Neural crest cell (in vitro differentiated cells): ENCODE data around the gene PRKCQ. TPM values are rescaled to one million over a fixed set of nuclear protein-coding genes. Genes with fewer than 3 reads are reported as not detected.

ENCODE experiments used
- DNase-seq: peaks from one replicate; pipeline ENCODE4 v3.0.0; 2021; ENCODE audit warnings: low read depth, mixed read lengths, low spot score
- H3K27ac Mint-ChIP-seq: one replicate; pipeline ENCODE4 v1.8.0; 2021; ENCODE audit warnings: mild to moderate bottlenecking, mixed read lengths; ENCODE audit not compliant: unreplicated experiment
- H3K27me3 Mint-ChIP-seq: 2 replicates; pipeline ENCODE4 v1.8.0; 2021; ENCODE audit warnings: low read depth, mild to moderate bottlenecking, mixed read lengths
- H3K36me3 Mint-ChIP-seq: 2 replicates; pipeline ENCODE4 v1.8.0; 2021; ENCODE audit warnings: low read depth, mild to moderate bottlenecking, mixed read lengths
- H3K4me1 Mint-ChIP-seq: 2 replicates; pipeline ENCODE4 v1.8.0; 2021; ENCODE audit warnings: mixed read lengths
- H3K4me3 Mint-ChIP-seq: one replicate; pipeline ENCODE4 v1.8.0; 2021; ENCODE audit warnings: mild to moderate bottlenecking, mixed read lengths
- H3K9me3 Mint-ChIP-seq: 2 replicates; pipeline ENCODE4 v1.8.0; 2021; ENCODE audit warnings: mixed read lengths
- CTCF ChIP-seq: fragments of 200-600 bp; sonication (generic); conservative IDR thresholded peaks from 2 replicates; pipeline ENCODE4 v1.5.0; 2021; ENCODE audit warnings: antibody characterized with exemption, mild to moderate bottlenecking
- total RNA-seq: library from RNA; stranded (reverse); gene quantifications from 2 replicates; pipeline ENCODE4 v1.2.1, GENCODE V29; 2021

PRKCQ gene
- total RNA-seq, 1 donor from 2014 or later, result 3.2 TPM

GRCh38 chr10:6390213-6390845 lies 189.7 kb downstream of the PRKCQ start:
- Mint-ChIP-seq H3K4me1 (no peaks in the 10 kb centered on the region), H3K36me3 (no peaks in the 10 kb centered on the region), H3K4me3 (no peak overlapping the region), H3K9me3 (peaks cover 10% of the 10 kb centered on the region), H3K27ac (no peak overlapping the region), H3K27me3 (no peaks in the 10 kb centered on the region)
- TF ChIP-seq CTCF, result no peak
- no peak for DNase-seq

- H3K36me3 Mint-ChIP-seq, result no peaks in the 10 kb centered on the region
- H3K9me3 Mint-ChIP-seq, result peaks cover 10% of the 10 kb centered on the region
- H3K27ac Mint-ChIP-seq, result no peak overlapping the region
Observed at GRCh38 chr10:6388261-6388893, 191.7 kb downstream of the PRKCQ start.

GRCh38 chr10:6386960-6387359 lies 193.1 kb downstream of the PRKCQ start:
- no peaks in the 10 kb centered on the region for H3K4me1 Mint-ChIP-seq
- no peak overlapping the region for H3K27ac Mint-ChIP-seq
- DNase-seq, result no peak
- TF ChIP-seq CTCF, result no peak
- no peaks in the 10 kb centered on the region for H3K36me3 Mint-ChIP-seq
- H3K9me3 Mint-ChIP-seq, result peaks cover 10% of the 10 kb centered on the region
- H3K27me3 Mint-ChIP-seq, result no peaks in the 10 kb centered on the region
- H3K4me3 Mint-ChIP-seq, result no peak overlapping the region

More at GRCh38 chr10:6388261-6388893, 191.7 kb downstream of the PRKCQ start:
- no peak for DNase-seq
- Mint-ChIP-seq H3K4me3 (no peak overlapping the region), H3K4me1 (no peaks in the 10 kb centered on the region), H3K27me3 (no peaks in the 10 kb centered on the region)
- no peak for TF ChIP-seq CTCF

GRCh38 chr10:6386346-6386745 lies 193.7 kb downstream of the PRKCQ start:
- TF ChIP-seq CTCF, result no peak
- Mint-ChIP-seq H3K36me3 (no peaks in the 10 kb centered on the region), H3K4me3 (no peak overlapping the region), H3K4me1 (no peaks in the 10 kb centered on the region), H3K9me3 (peaks cover 10% of the 10 kb centered on the region), H3K27me3 (no peaks in the 10 kb centered on the region), H3K27ac (no peak overlapping the region)
- DNase-seq, result no peak

GRCh38 chr10:6385665-6386064 lies 194.4 kb downstream of the PRKCQ start:
- no peak for DNase-seq
- no peak overlapping the region for H3K4me3 Mint-ChIP-seq
- H3K4me1 Mint-ChIP-seq, result no peaks in the 10 kb centered on the region
- no peaks in the 10 kb centered on the region for H3K27me3 Mint-ChIP-seq
- H3K27ac Mint-ChIP-seq, result no peak overlapping the region
- no peak for TF ChIP-seq CTCF
- peaks cover 5% of the 10 kb centered on the region for H3K36me3 Mint-ChIP-seq
- peaks cover 13% of the 10 kb centered on the region for H3K9me3 Mint-ChIP-seq
